ENCODE results near the gene SLCO3A1.

The SLCO3A1 gene

GRCh38 chr15:92166029-92166428 lies 312.5 kb downstream of the SLCO3A1 start:
- Histone ChIP-seq H3K9ac (ENCODE audit: low read depth, low read length) (no peak overlapping the region), H3K9me3 (ENCODE audit: control insufficient read depth, insufficient read depth, low read length) (no peaks in the 10 kb centered on the region), H3K36me3 (ENCODE audit: insufficient read depth, low read length) (no peaks in the 10 kb centered on the region), H3K4me1 (ENCODE audit: insufficient read depth, low read length) (peaks cover 46% of the 10 kb centered on the region)

GRCh38 chr15:92166751-92167405 lies 313.4 kb downstream of the SLCO3A1 start:
- no peaks in the 10 kb centered on the region for H3K36me3 ChIP-seq (ENCODE audit: insufficient read depth, low read length)
- peaks cover 42% of the 10 kb centered on the region for H3K4me1 ChIP-seq (ENCODE audit: insufficient read depth, low read length)
- no peak overlapping the region for H3K9ac ChIP-seq (ENCODE audit: low read depth, low read length)
- H3K9me3 ChIP-seq (ENCODE audit: control insufficient read depth, insufficient read depth, low read length): no peaks in the 10 kb centered on the region

GRCh38 chr15:92167451-92167850 lies 313.9 kb downstream of the SLCO3A1 start:
- H3K36me3 ChIP-seq (ENCODE audit: insufficient read depth, low read length): no peaks in the 10 kb centered on the region
- no peaks in the 10 kb centered on the region for H3K9me3 ChIP-seq (ENCODE audit: control insufficient read depth, insufficient read depth, low read length)
- H3K9ac ChIP-seq (ENCODE audit: low read depth, low read length): no peak overlapping the region
- H3K4me1 ChIP-seq (ENCODE audit: insufficient read depth, low read length): peaks cover 42% of the 10 kb centered on the region

- Histone ChIP-seq H3K4me1 (ENCODE audit: insufficient read depth, low read length) (peaks cover 37% of the 10 kb centered on the region), H3K36me3 (ENCODE audit: insufficient read depth, low read length) (no peaks in the 10 kb centered on the region), H3K9me3 (ENCODE audit: control insufficient read depth, insufficient read depth, low read length) (no peaks in the 10 kb centered on the region), H3K9ac (ENCODE audit: low read depth, low read length) (no peak overlapping the region)
Observed at GRCh38 chr15:92168066-92168683, 314.7 kb downstream of the SLCO3A1 start.

- peaks cover 11% of the 10 kb centered on the region for H3K4me1 ChIP-seq (ENCODE audit: insufficient read depth, low read length)
- H3K9me3 ChIP-seq (ENCODE audit: control insufficient read depth, insufficient read depth, low read length): no peaks in the 10 kb centered on the region
- no peak overlapping the region for H3K9ac ChIP-seq (ENCODE audit: low read depth, low read length)
- no peaks in the 10 kb centered on the region for H3K36me3 ChIP-seq (ENCODE audit: insufficient read depth, low read length)
Observed at GRCh38 chr15:92170897-92171296, 317.4 kb downstream of the SLCO3A1 start.

- Histone ChIP-seq H3K36me3 (ENCODE audit: insufficient read depth, low read length) (no peaks in the 10 kb centered on the region), H3K9ac (ENCODE audit: low read depth, low read length) (no peak overlapping the region), H3K4me1 (ENCODE audit: insufficient read depth, low read length) (no peaks in the 10 kb centered on the region), H3K9me3 (ENCODE audit: control insufficient read depth, insufficient read depth, low read length) (no peaks in the 10 kb centered on the region)
Observed at GRCh38 chr15:92178911-92179310, 325.4 kb downstream of the SLCO3A1 start.

- Histone ChIP-seq H3K36me3 (ENCODE audit: insufficient read depth, low read length) (no peaks in the 10 kb centered on the region), H3K9me3 (ENCODE audit: control insufficient read depth, insufficient read depth, low read length) (no peaks in the 10 kb centered on the region), H3K9ac (ENCODE audit: low read depth, low read length) (no peak overlapping the region), H3K4me1 (ENCODE audit: insufficient read depth, low read length) (no peaks in the 10 kb centered on the region)
Observed at GRCh38 chr15:92184142-92184541, 330.6 kb downstream of the SLCO3A1 start.

- no peak overlapping the region for H3K9ac ChIP-seq (ENCODE audit: low read depth, low read length)
- H3K4me1 ChIP-seq (ENCODE audit: insufficient read depth, low read length): no peaks in the 10 kb centered on the region
- no peaks in the 10 kb centered on the region for H3K9me3 ChIP-seq (ENCODE audit: control insufficient read depth, insufficient read depth, low read length)
- no peaks in the 10 kb centered on the region for H3K36me3 ChIP-seq (ENCODE audit: insufficient read depth, low read length)
Observed at GRCh38 chr15:92184679-92185230, 331.2 kb downstream of the SLCO3A1 start.

GRCh38 chr15:92187975-92188374 lies 334.5 kb downstream of the SLCO3A1 start:
- Histone ChIP-seq H3K9me3 (ENCODE audit: control insufficient read depth, insufficient read depth, low read length) (no peaks in the 10 kb centered on the region), H3K36me3 (ENCODE audit: insufficient read depth, low read length) (no peaks in the 10 kb centered on the region), H3K9ac (ENCODE audit: low read depth, low read length) (no peak overlapping the region), H3K4me1 (ENCODE audit: insufficient read depth, low read length) (no peaks in the 10 kb centered on the region)

GRCh38 chr15:92189166-92189565 lies 335.7 kb downstream of the SLCO3A1 start:
- Histone ChIP-seq H3K4me1 (ENCODE audit: insufficient read depth, low read length) (no peaks in the 10 kb centered on the region), H3K9ac (ENCODE audit: low read depth, low read length) (no peak overlapping the region), H3K36me3 (ENCODE audit: insufficient read depth, low read length) (no peaks in the 10 kb centered on the region), H3K9me3 (ENCODE audit: control insufficient read depth, insufficient read depth, low read length) (no peaks in the 10 kb centered on the region)

GRCh38 chr15:92195241-92195640 lies 341.7 kb downstream of the SLCO3A1 start:
- H3K9ac ChIP-seq (ENCODE audit: low read depth, low read length): no peak overlapping the region
- H3K4me1 ChIP-seq (ENCODE audit: insufficient read depth, low read length): peaks cover 6% of the 10 kb centered on the region; the same call in 1 of the 2 replicates
- no peaks in the 10 kb centered on the region; the same call in 1 of the 2 replicates for H3K9me3 ChIP-seq (ENCODE audit: control insufficient read depth, insufficient read depth, low read length)
- no peaks in the 10 kb centered on the region; the same call in 1 of the 2 replicates for H3K36me3 ChIP-seq (ENCODE audit: insufficient read depth, low read length)

- Histone ChIP-seq H3K9ac (ENCODE audit: low read depth, low read length) (no peak overlapping the region), H3K9me3 (ENCODE audit: control insufficient read depth, insufficient read depth, low read length) (no peaks in the 10 kb centered on the region; the same call in 1 of the 2 replicates), H3K4me1 (ENCODE audit: insufficient read depth, low read length) (peaks cover 6% of the 10 kb centered on the region; the same call in 1 of the 2 replicates), H3K36me3 (ENCODE audit: insufficient read depth, low read length) (no peaks in the 10 kb centered on the region; the same call in 1 of the 2 replicates)
Observed at GRCh38 chr15:92196342-92196741, 342.8 kb downstream of the SLCO3A1 start.

- peaks cover 6% of the 10 kb centered on the region; the same call in 1 of the 2 replicates for H3K4me1 ChIP-seq (ENCODE audit: insufficient read depth, low read length)
- H3K36me3 ChIP-seq (ENCODE audit: insufficient read depth, low read length): no peaks in the 10 kb centered on the region; the same call in 1 of the 2 replicates
- H3K9me3 ChIP-seq (ENCODE audit: control insufficient read depth, insufficient read depth, low read length): no peaks in the 10 kb centered on the region; the same call in 1 of the 2 replicates
- H3K9ac ChIP-seq (ENCODE audit: low read depth, low read length): no peak overlapping the region
Observed at GRCh38 chr15:92197746-92198145, 344.2 kb downstream of the SLCO3A1 start.

- Histone ChIP-seq H3K9ac (ENCODE audit: low read depth, low read length) (no peak overlapping the region), H3K4me1 (ENCODE audit: insufficient read depth, low read length) (peaks cover 15% of the 10 kb centered on the region)
Observed at GRCh38 chr15:92200891-92201290, 347.4 kb downstream of the SLCO3A1 start.

GRCh38 chr15:92205255-92205739 lies 351.8 kb downstream of the SLCO3A1 start:
- peaks cover 10% of the 10 kb centered on the region for H3K4me1 ChIP-seq (ENCODE audit: insufficient read depth, low read length)
- H3K36me3 ChIP-seq (ENCODE audit: insufficient read depth, low read length): no peaks in the 10 kb centered on the region
- H3K9ac ChIP-seq (ENCODE audit: low read depth, low read length): no peak overlapping the region
- no peaks in the 10 kb centered on the region for H3K9me3 ChIP-seq (ENCODE audit: control insufficient read depth, insufficient read depth, low read length)

More at GRCh38 chr15:92200891-92201290, 347.4 kb downstream of the SLCO3A1 start:
- no peaks in the 10 kb centered on the region; the same call in 1 of the 2 replicates for H3K9me3 ChIP-seq (ENCODE audit: control insufficient read depth, insufficient read depth, low read length)
- no peaks in the 10 kb centered on the region; the same call in 1 of the 2 replicates for H3K36me3 ChIP-seq (ENCODE audit: insufficient read depth, low read length)

All from ES-I3 (cell line).